ENCODE results near the gene CIITA. TPM values are rescaled to one million over a fixed set of nuclear protein-coding genes. Genes with fewer than 3 reads are reported as not detected.

CIITA gene
- total and polyA plus RNA-seq, 10 of the 15 experiments (the other 5 are each of a cell fraction or from before 2014, with no cell fraction given): 11.5 to 145 (median 49.7) TPM

DNA sequence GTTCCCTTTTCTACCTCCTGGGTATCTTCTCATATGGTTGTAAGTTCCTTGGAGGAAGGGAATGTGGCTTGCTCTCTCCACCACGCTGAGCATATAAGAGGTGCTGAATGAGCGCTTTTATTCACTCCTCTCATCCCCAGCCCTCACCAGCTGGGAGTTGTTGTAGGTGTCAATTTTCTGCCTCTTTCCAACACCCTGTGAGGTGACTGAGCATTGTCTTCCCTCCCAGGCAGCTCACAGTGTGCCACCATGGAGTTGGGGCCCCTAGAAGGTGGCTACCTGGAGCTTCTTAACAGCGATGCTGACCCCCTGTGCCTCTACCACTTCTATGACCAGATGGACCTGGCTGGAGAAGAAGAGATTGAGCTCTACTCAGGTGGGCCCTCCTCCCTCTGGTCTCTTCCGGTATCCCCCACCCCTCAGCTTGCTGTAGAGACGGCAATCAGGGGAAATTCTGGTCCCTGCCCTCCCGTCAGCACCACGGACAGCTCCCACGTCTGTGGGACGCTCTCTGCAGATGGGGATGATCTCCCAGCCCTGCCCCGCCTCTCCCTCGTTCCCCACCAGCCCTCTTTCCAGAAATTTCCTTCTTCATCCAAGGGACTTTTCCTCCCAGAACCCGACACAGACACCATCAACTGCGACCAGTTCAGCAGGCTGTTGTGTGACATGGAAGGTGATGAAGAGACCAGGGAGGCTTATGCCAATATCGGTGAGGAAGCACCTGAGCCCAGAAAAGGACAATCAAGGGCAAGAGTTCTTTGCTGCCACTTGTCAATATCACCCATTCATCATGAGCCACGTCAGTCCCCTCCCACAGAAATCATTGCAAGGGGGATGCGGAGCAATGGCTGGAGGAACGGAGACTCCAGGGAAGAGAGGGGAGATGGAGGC lies 18.3 kb downstream of the CIITA start:
- WGBS (ENCODE audit: insufficient coverage, insufficient replicate concordance, low lambda C conversion rate, missing lambda C conversion rate): 42% methylated on average over 17 of the region's 17 CpGs
- H3K4me2 ChIP-seq (ENCODE audit: control insufficient read depth, insufficient read depth): peak overlapping the region; percentile 86

More for the DNA sequence above, 18.3 kb downstream of the CIITA start:
- ChIA-PET POLR2A (interaction anchor here (1.0 to 3.5 kb wide), 6 partner anchors 11 to 151 kb away, joined by 3 to 24 read pairs (median 4); no protein-coding TSS in a partner anchor), RAD21 (ENCODE audit: unreplicated experiment) (interaction anchor here (0.8 to 3.9 kb wide), 6 partner anchors 12 to 155 kb away, joined by 3 to 39 read pairs (median 5); partner anchors contain the start of gene CIITA), CTCF (interaction anchor here (0.9 to 1.3 kb wide), 9 partner anchors 8 to 56 kb away, joined by 3 to 8 read pairs (median 3); partner anchors contain the start of gene CIITA), SMC1A (ENCODE audit: uncharacterized antibody, unreplicated experiment) (interaction anchor here (0.8 to 4.3 kb wide), 10 partner anchors 13 to 158 kb away, joined by 3 to 37 read pairs (median 3); partner anchors contain the start of genes CIITA and NUBP1)
- Histone ChIP-seq H2AFZ (ENCODE audit: control insufficient read depth, low read depth, low read length) (no peak overlapping the region), H3K36me3 (ENCODE audit: control insufficient read depth in 2 of 2, insufficient read depth in 2 of 2, low read length in 1 of 2) (peaks cover 26 to 56% of the 10 kb centered on the region in 2 experiments), H3K79me2 (ENCODE audit: control insufficient read depth, insufficient read depth, low read length) (peaks cover 37% of the 10 kb centered on the region), H4K20me1 (ENCODE audit: control insufficient read depth, insufficient read depth) (peaks cover 10% of the 10 kb centered on the region), H3K9me3 (replicated peaks; ENCODE audit: control insufficient read depth, insufficient read depth, low read length) (no peaks in the 10 kb centered on the region), H3K27me3 (replicated peaks in 1 of 2; ENCODE audit: control insufficient read depth in 2 of 2, insufficient read depth in 2 of 2, low read length in 1 of 2) (no peaks in the 10 kb centered on the region), H3K27ac (ENCODE audit: control insufficient read depth, insufficient read depth) (no peak overlapping the region), H3K9ac (ENCODE audit: control insufficient read depth, insufficient read depth, low read length) (no peak overlapping the region), H3K4me3 (no peak overlapping the region), H3K4me1 (ENCODE audit: control insufficient read depth, insufficient read depth, low read length) (peaks cover 68% of the 10 kb centered on the region)
- in situ Hi-C loops (cut with MboI): loop anchor here (25.0 kb wide), 2 partner anchors 583 to 1758 kb away; no protein-coding TSS in a partner anchor
- FAIRE-seq (no peak), ATAC-seq (no peak), DNase-seq (ENCODE audit: low read depth, low spot score) (no peak)
- TF ChIP-seq, protein P1, sequence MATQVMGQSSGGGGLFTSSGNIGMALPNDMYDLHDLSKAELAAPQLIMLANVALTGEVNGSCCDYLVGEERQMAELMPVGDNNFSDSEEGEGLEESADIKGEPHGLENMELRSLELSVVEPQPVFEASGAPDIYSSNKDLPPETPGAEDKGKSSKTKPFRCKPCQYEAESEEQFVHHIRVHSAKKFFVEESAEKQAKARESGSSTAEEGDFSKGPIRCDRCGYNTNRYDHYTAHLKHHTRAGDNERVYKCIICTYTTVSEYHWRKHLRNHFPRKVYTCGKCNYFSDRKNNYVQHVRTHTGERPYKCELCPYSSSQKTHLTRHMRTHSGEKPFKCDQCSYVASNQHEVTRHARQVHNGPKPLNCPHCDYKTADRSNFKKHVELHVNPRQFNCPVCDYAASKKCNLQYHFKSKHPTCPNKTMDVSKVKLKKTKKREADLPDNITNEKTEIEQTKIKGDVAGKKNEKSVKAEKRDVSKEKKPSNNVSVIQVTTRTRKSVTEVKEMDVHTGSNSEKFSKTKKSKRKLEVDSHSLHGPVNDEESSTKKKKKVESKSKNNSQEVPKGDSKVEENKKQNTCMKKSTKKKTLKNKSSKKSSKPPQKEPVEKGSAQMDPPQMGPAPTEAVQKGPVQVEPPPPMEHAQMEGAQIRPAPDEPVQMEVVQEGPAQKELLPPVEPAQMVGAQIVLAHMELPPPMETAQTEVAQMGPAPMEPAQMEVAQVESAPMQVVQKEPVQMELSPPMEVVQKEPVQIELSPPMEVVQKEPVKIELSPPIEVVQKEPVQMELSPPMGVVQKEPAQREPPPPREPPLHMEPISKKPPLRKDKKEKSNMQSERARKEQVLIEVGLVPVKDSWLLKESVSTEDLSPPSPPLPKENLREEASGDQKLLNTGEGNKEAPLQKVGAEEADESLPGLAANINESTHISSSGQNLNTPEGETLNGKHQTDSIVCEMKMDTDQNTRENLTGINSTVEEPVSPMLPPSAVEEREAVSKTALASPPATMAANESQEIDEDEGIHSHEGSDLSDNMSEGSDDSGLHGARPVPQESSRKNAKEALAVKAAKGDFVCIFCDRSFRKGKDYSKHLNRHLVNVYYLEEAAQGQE (IDR thresholded peaks at IDR 0.05; ENCODE audit: low read depth, low read length): peak; percentile 97
- TF ChIP-seq RAD51 (IDR thresholded peaks at IDR 0.05) (no peak), HDGF (IDR thresholded peaks at IDR 0.05) (0 out of 2 replicates have a peak, but pooled peaks have one; percentile 12), CEBPB (IDR thresholded peaks at IDR 0.05; ENCODE audit: borderline replicate concordance in 1 of 2, low read depth in 2 of 2, low read length in 2 of 2) (no peak), RB1 (IDR thresholded peaks at IDR 0.05; ENCODE audit: borderline replicate concordance) (no peak), YY1 (IDR thresholded peaks at IDR 0.05; ENCODE audit: low read depth, low read length) (0 out of 2 replicates have a peak, but pooled peaks have one; percentile 10), EP300 (IDR thresholded peaks at IDR 0.05; ENCODE audit: borderline replicate concordance in 1 of 2, control insufficient read depth in 1 of 2, low read depth in 2 of 2, low read length in 2 of 2) (no peak), SIN3A (IDR thresholded peaks at IDR 0.05; ENCODE audit: low read depth, low read length) (peak; percentile 62; the same call in 1 of the 2 replicates), ZZZ3 (IDR thresholded peaks at IDR 0.05; ENCODE audit: control insufficient read depth, insufficient read length, low read depth) (no peak)
- BruUV-seq (replicated peaks): no TSS peak
- intact Hi-C loops (cut with micrococcal nuclease; ENCODE audit: unreplicated experiment): loop anchor here (10.0 kb wide), 1 partner anchor 590 kb away; no protein-coding TSS in a partner anchor
